HepG2 (cell line): Measurements from ENCODE around the gene STK25. TPM values are rescaled to one million over a fixed set of nuclear protein-coding genes. Genes with fewer than 3 reads are reported as not detected.
A peak's percentile ranks its signal among the peaks of the same experiment; 100 is the strongest.

Source experiments
- ATAC-seq: fragments of 200-7000 bp; cut with Tn5 transposase; 3 replicates; pipeline ENCODE4 v1.9.1; 2020; ENCODE audit warnings: mild to moderate bottlenecking, moderate library complexity
- BruUV-seq: library from RNA; stranded (reverse); fragments of 400-500 nt; replicated peaks from 2 replicates; lab custom pipeline; 2021; lab: Mats Ljungman, UMichigan
- CTCF ChIA-PET: fragments of 300-600 bp; formaldehyde crosslinking; extraction: SDS; loops from one replicate; lab custom pipeline; 2021; ENCODE audit warnings: low total read pairs, inconsistent platforms, low intra/inter-chr PET ratio; lab: Yijun Ruan, JAX
- POLR2A ChIA-PET: fragments of 350-600 bp; sonication (Branson Sonifier 250); formaldehyde crosslinking; loops from one replicate; lab custom pipeline; 2020; ENCODE audit warnings: antibody characterized with exemption, inconsistent platforms; lab: Yijun Ruan, JAX
- DNase-seq: peaks from one replicate; pipeline ENCODE4 v3.0.0-alpha.2; 2015; ENCODE audit warnings: low spot score
- FAIRE-seq: peaks from 3 replicates; lab custom pipeline; 2011; peaks lifted over from hg19 to GRCh38; lab: Jason Lieb, UNC
- H2AFZ ChIP-seq: one replicate; pipeline ENCODE4 v1.6.1; 2011; ENCODE audit warnings: low read length, inconsistent platforms
- H3K27ac ChIP-seq: fragments of 300-600 bp; 3 replicates; pipeline ENCODE4 v1.8.0; 2011; ENCODE audit warnings: mixed run types, mild to moderate bottlenecking, mixed read lengths, low read length, inconsistent platforms; ENCODE audit not compliant: insufficient read depth; ENCODE audit errors: extremely low read length
- H3K27me3 ChIP-seq, 2 experiments: fragments of 200-600 bp in 1 of 2; 2 replicates in 1 of 2; 3 replicates in 1 of 2; pipeline versions ENCODE4 v1.6.0 to v1.8.0; 2011; ENCODE audit warnings: low read length in 2 of 2, mild to moderate bottlenecking in 2 of 2, moderate library complexity in 2 of 2, inconsistent platforms in 1 of 2; ENCODE audit not compliant: insufficient read depth in 2 of 2, control insufficient read depth in 1 of 2
- H3K36me3 ChIP-seq, 2 experiments: fragments of 200-600 bp in 1 of 2; replicated peaks in 1 of 2; 2 replicates in 1 of 2; 3 replicates in 1 of 2; pipeline versions ENCODE4 v1.5.1 to v1.8.0; 2011; ENCODE audit warnings: low read length in 2 of 2, inconsistent platforms in 1 of 2; ENCODE audit not compliant: insufficient read depth in 2 of 2, control insufficient read depth in 1 of 2
- H3K4me1 ChIP-seq: 2 replicates; pipeline ENCODE4 v1.5.1; 2012; ENCODE audit warnings: low read length, inconsistent platforms; ENCODE audit not compliant: insufficient read depth
- H3K4me2 ChIP-seq: 2 replicates; pipeline ENCODE4 v1.6.0; 2011; ENCODE audit warnings: low read depth, low read length, inconsistent platforms
- H3K4me3 ChIP-seq, 3 experiments: fragments of 200-600 bp in 1 of 3; sonication (generic), shearing (Covaris generic) in 1 of 3; replicated peaks in 1 of 3; 2 replicates each; pipeline ENCODE4 v1.5.1; 2011 to 2016; ENCODE audit warnings: low read length in 3 of 3, inconsistent platforms in 2 of 3, low read depth in 2 of 3, mild to moderate bottlenecking in 2 of 3, control low read depth in 1 of 3, mixed read lengths in 1 of 3; ENCODE audit not compliant: insufficient read depth in 1 of 3
- H3K79me2 ChIP-seq: one replicate; pipeline ENCODE4 v1.6.1; 2011; ENCODE audit warnings: low read length, inconsistent platforms; ENCODE audit not compliant: insufficient read depth
- H3K9ac ChIP-seq: 2 replicates; pipeline ENCODE4 v1.6.0; 2011; ENCODE audit warnings: mild to moderate bottlenecking, low read depth, low read length, inconsistent platforms; ENCODE audit not compliant: insufficient read depth
- H3K9me3 ChIP-seq: 2 replicates; pipeline ENCODE4 v1.5.1; 2012; ENCODE audit warnings: mild to moderate bottlenecking, low read length
- H4K20me1 ChIP-seq: 2 replicates; pipeline ENCODE4 v1.6.0; 2011; ENCODE audit warnings: inconsistent platforms, mild to moderate bottlenecking, low read length, moderate library complexity; ENCODE audit not compliant: insufficient read depth
- AHR ChIP-seq: IDR thresholded peaks from 2 replicates; pipeline ENCODE4 v1.6.1; 2018; ENCODE audit warnings: missing genetic modification reagents, missing compliant biosample characterization
- HNRNPLL ChIP-seq: fragments of 200-400 bp; formaldehyde crosslinking; IDR thresholded peaks from 2 replicates; pipeline ENCODE4 v1.6.1; 2017; ENCODE audit warnings: mild to moderate bottlenecking, low read depth, low read length; ENCODE audit not compliant: poor library complexity, severe bottlenecking
- JUND ChIP-seq: sonication (generic); formaldehyde crosslinking; IDR thresholded peaks from 2 replicates; pipeline ENCODE4 v1.8.0; 2022; ENCODE audit warnings: mild to moderate bottlenecking, missing genetic modification reagents
- NRL ChIP-seq: sonication (generic); formaldehyde crosslinking; IDR thresholded peaks from 2 replicates; pipeline ENCODE4 v1.5.0; 2020; ENCODE audit warnings: missing genetic modification reagents, mild to moderate bottlenecking, moderate library complexity, borderline replicate concordance
- SNRNP70 ChIP-seq: fragments of 200-400 bp; formaldehyde crosslinking; IDR thresholded peaks from 2 replicates; pipeline ENCODE4 v1.6.1; 2017; ENCODE audit warnings: mild to moderate bottlenecking, low read depth, low read length, moderate library complexity
- SPEN ChIP-seq: sonication (generic); formaldehyde crosslinking; IDR thresholded peaks from 2 replicates; pipeline ENCODE4 v1.5.1; 2020; ENCODE audit warnings: low read depth, mild to moderate bottlenecking, missing genetic modification reagents
- ZMYM3 ChIP-seq: sonication (generic); formaldehyde crosslinking; IDR thresholded peaks from 2 replicates; pipeline ENCODE4 v1.5.1; 2020; ENCODE audit warnings: mild to moderate bottlenecking, missing genetic modification reagents
- ZNF138 ChIP-seq: sonication (generic); formaldehyde crosslinking; IDR thresholded peaks from 2 replicates; pipeline ENCODE4 v1.5.0; 2020; ENCODE audit warnings: mild to moderate bottlenecking, low read depth, missing genetic modification reagents
- ZNF431 ChIP-seq: sonication (generic); formaldehyde crosslinking; IDR thresholded peaks from 2 replicates; pipeline ENCODE4 v1.9.0; 2022; ENCODE audit warnings: missing genetic modification reagents, low read depth, mild to moderate bottlenecking, borderline replicate concordance
- ZNF562 ChIP-seq: sonication (generic); formaldehyde crosslinking; IDR thresholded peaks from 2 replicates; pipeline ENCODE4 v1.8.0; 2022; ENCODE audit warnings: missing genetic modification reagents, borderline replicate concordance
- ZNF572 ChIP-seq: sonication (generic); formaldehyde crosslinking; IDR thresholded peaks from 2 replicates; pipeline ENCODE4 v1.5.1; 2020; ENCODE audit warnings: mild to moderate bottlenecking, missing genetic modification reagents
- ZNF577 ChIP-seq: sonication (generic); formaldehyde crosslinking; IDR thresholded peaks from 2 replicates; pipeline ENCODE4 v1.4.0; 2020; ENCODE audit warnings: mild to moderate bottlenecking, low read depth, missing genetic modification reagents, borderline replicate concordance
- WGBS: methylation state at CpG from one replicate; pipeline ENCODE4 v1.1.6; 2017; ENCODE audit warnings: low lambda C conversion rate; 5-methylcytosine and 5-hydroxymethylcytosine counted together
- in situ Hi-C: cut with HindIII; loops from 2 replicates; pipeline ENCODE4 v1.10.0; 2017; ENCODE audit warnings: low pct_unique_long_range_greater_than_20kb; ENCODE audit not compliant: extremely low pct_ligation_motif_present
- intact Hi-C: fragments of 100-400 bp; cut with micrococcal nuclease; formaldehyde crosslinking; loops from one replicate; pipeline ENCODE4 v1.10.0; 2022; ENCODE audit not compliant: unreplicated experiment
- polyA plus RNA-seq, 8 experiments: library from polyadenylated mRNA; depleted of rRNA in 3 of 8; stranded (reverse) in 7 of 8; unstranded in 1 of 8; fragments of >200 nt; fragmentation: Illumina TruSeq in 4 of 8; extraction: Trizol in 4 of 8; gene quantifications; 2 replicates each; pipeline versions ENCODE4 v1.2.1 to v1.2.3, GENCODE V29; 2011 to 2016; ENCODE audit warnings: low read depth in 4 of 8, missing spikeins in 1 of 8, mixed read lengths in 1 of 8; ENCODE audit not compliant: insufficient read depth in 1 of 8
- total RNA-seq, 5 experiments: library from RNA; depleted of rRNA; stranded (reverse); fragments of >200 nt; fragmentation: Illumina TruSeq; extraction: Trizol; gene quantifications; 2 replicates each; pipeline ENCODE4 v1.2.3, GENCODE V29; 2016; ENCODE audit warnings: low read depth in 1 of 5
- TF ChIP-seq, protein P1 (sequence below): sonication (generic); formaldehyde crosslinking; IDR thresholded peaks from 2 replicates; pipeline ENCODE4 v1.4.0; 2020; ENCODE audit warnings: mild to moderate bottlenecking, missing genetic modification reagents, borderline replicate concordance
- TF ChIP-seq, protein P2 (sequence below): sonication (generic); formaldehyde crosslinking; IDR thresholded peaks from 2 replicates; pipeline ENCODE4 v1.4.0; 2020; ENCODE audit warnings: mild to moderate bottlenecking, missing genetic modification reagents

STK25 gene
- total and polyA plus RNA-seq, 2 of the 13 experiments (the other 11 are each of a cell fraction or from before 2014, with no cell fraction given), result 177 to 481 TPM

DNA sequence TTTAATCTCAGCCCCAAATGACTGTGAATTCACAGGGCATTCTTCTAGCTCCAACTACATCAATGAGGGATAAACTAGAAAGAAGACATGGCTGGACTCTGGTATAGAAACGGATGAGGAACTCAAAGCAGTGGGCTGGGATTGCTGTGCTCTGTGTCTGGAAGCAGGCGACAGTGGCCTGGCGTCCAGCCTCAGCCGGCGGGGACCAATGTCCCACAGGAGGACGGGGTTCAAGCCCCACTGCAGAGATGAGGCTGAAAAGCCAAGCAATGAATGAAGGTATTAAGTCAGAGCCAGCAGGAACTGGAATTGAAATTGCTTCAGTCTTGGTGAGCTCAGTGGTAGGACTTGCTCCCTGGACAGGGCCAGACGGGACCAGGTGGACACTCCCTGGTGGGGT lies 25.9 kb upstream of the STK25 start (continued):
- TF ChIP-seq, protein P1, sequence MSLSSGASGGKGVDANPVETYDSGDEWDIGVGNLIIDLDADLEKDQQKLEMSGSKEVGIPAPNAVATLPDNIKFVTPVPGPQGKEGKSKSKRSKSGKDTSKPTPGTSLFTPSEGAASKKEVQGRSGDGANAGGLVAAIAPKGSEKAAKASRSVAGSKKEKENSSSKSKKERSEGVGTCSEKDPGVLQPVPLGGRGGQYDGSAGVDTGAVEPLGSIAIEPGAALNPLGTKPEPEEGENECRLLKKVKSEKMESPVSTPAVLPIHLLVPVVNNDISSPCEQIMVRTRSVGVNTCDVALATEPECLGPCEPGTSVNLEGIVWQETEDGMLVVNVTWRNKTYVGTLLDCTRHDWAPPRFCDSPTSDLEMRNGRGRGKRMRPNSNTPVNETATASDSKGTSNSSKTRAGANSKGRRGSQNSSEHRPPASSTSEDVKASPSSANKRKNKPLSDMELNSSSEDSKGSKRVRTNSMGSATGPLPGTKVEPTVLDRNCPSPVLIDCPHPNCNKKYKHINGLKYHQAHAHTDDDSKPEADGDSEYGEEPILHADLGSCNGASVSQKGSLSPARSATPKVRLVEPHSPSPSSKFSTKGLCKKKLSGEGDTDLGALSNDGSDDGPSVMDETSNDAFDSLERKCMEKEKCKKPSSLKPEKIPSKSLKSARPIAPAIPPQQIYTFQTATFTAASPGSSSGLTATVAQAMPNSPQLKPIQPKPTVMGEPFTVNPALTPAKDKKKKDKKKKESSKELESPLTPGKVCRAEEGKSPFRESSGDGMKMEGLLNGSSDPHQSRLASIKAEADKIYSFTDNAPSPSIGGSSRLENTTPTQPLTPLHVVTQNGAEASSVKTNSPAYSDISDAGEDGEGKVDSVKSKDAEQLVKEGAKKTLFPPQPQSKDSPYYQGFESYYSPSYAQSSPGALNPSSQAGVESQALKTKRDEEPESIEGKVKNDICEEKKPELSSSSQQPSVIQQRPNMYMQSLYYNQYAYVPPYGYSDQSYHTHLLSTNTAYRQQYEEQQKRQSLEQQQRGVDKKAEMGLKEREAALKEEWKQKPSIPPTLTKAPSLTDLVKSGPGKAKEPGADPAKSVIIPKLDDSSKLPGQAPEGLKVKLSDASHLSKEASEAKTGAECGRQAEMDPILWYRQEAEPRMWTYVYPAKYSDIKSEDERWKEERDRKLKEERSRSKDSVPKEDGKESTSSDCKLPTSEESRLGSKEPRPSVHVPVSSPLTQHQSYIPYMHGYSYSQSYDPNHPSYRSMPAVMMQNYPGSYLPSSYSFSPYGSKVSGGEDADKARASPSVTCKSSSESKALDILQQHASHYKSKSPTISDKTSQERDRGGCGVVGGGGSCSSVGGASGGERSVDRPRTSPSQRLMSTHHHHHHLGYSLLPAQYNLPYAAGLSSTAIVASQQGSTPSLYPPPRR (CRISPR knock-in tag), result 0 out of 2 replicates have a peak, but pooled peaks have one; percentile 1
- TF ChIP-seq ZNF138, result no peak
- TF ChIP-seq ZNF577 (CRISPR knock-in tag), result no peak

DNA sequence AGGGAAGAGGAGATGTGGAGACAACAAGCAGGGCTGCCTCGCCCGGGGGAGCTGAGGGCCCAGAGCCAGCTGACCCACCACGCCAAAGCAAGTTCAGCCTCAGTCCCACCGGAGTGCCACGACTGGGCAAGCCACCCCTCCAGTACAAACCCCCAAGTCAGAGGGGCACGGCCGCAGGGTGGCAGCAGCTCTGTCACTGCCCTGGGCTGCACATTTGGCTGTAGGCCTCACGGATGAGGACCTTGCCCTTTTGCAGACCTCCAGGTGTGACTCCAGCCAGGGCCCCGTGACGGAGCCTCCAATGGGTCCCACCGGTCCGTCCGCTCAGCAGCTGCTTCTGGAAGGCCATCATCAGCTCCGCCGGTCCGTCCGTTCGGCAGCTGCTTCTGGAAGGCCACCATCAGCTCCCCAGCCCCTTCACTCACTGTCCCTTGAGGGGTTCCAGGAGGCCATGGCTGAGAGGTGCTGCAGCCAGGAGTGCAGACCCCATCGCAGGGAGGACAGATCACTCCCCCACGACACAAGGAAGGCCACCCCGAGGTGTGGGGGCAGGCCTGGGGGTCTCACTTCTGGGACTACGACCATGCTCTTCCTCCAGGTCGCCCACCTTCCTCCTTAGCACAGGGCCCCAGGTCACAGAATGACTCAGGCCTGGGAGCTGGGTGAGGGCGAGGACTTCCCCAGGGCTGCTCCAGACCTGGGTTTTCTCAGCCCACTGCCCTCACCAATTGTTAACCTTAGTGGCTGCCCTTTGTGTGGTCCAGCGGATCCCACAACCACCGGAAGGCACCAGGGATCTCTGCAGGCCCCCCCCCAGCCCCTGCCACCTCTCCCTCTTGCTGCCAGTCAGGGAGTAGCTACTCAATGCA lies 24.6 kb upstream of the STK25 start:
- H3K9ac ChIP-seq, result peak overlapping the region; percentile 13
- ChIA-PET CTCF (no interaction called here), POLR2A (interaction anchor here (0.8 to 1.6 kb wide), 4 partner anchors 10 to 170 kb away, joined by 3 to 5 read pairs (median 4); partner anchors contain the start of gene STK25)
- H3K36me3 ChIP-seq, result no peaks in the 10 kb centered on the region
- H2AFZ ChIP-seq, result no peak overlapping the region
- H3K27ac ChIP-seq, result no peak overlapping the region
- peak overlapping the region; percentile 70 for H3K4me2 ChIP-seq
- H4K20me1 ChIP-seq, result no peaks in the 10 kb centered on the region
- peaks cover 83% of the 10 kb centered on the region for H3K4me1 ChIP-seq
- intact Hi-C loops, result no loop called here
- BruUV-seq, result no TSS peak
- in situ Hi-C loops, result no loop called here
- 52% methylated on average over 6 of the region's 26 CpGs for WGBS
- FAIRE-seq (no peak), ATAC-seq (peak; percentile 67), DNase-seq (no peak)
- H3K79me2 ChIP-seq, result no peaks in the 10 kb centered on the region
- no peaks in the 10 kb centered on the region for H3K9me3 ChIP-seq
- peak overlapping the region in 2 of 3 experiments; percentile 6 to 43; a peak in 1 of 6 replicates for H3K4me3 ChIP-seq
- peaks cover 0 to 22% of the 10 kb centered on the region in 2 experiments; a peak in 2 of 5 replicates for H3K27me3 ChIP-seq
- TF ChIP-seq ZNF562 (CRISPR knock-in tag), result no peak
- TF ChIP-seq ZNF572, result peak; percentile 17; the same call in 1 of the 2 replicates
- no peak for TF ChIP-seq ZNF431 (CRISPR knock-in tag)
- TF ChIP-seq, protein P2, sequence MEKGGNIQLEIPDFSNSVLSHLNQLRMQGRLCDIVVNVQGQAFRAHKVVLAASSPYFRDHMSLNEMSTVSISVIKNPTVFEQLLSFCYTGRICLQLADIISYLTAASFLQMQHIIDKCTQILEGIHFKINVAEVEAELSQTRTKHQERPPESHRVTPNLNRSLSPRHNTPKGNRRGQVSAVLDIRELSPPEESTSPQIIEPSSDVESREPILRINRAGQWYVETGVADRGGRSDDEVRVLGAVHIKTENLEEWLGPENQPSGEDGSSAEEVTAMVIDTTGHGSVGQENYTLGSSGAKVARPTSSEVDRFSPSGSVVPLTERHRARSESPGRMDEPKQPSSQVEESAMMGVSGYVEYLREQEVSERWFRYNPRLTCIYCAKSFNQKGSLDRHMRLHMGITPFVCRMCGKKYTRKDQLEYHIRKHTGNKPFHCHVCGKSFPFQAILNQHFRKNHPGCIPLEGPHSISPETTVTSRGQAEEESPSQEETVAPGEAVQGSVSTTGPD (CRISPR knock-in tag), result no peak
- TF ChIP-seq SPEN (CRISPR knock-in tag), result peak; percentile 33; the same call in 1 of the 2 replicates
- peak; percentile 73 for TF ChIP-seq ZMYM3 (CRISPR knock-in tag)
- peak; percentile 72; the same call in 1 of the 2 replicates for TF ChIP-seq NRL
- TF ChIP-seq HNRNPLL, result no peak
- no peak for TF ChIP-seq JUND (CRISPR knock-in tag)
- TF ChIP-seq AHR (CRISPR knock-in tag), result 0 out of 2 replicates have a peak, but pooled peaks have one; percentile 41
- no peak for TF ChIP-seq SNRNP70
